A673 (cell line): ENCODE results near the gene KCTD16. TPM values are rescaled to one million over a fixed set of nuclear protein-coding genes. Genes with fewer than 3 reads are reported as not detected.

Experiments used
- BruUV-seq: library from RNA; stranded (reverse); fragments of 400-500 nt; replicated peaks from 2 replicates; lab custom pipeline; 2021; lab: Mats Ljungman, UMichigan
- CTCF ChIA-PET: fragments of 300-600 bp; sonication (Branson Sonifier 250); formaldehyde crosslinking; loops from one replicate; lab custom pipeline; 2022; ENCODE audit warnings: antibody characterized with exemption; lab: Charles Lee
- POLR2A ChIA-PET: fragments of 300-600 bp; sonication (Branson Sonifier 250); formaldehyde crosslinking; loops from one replicate; lab custom pipeline; 2022; ENCODE audit warnings: antibody characterized with exemption; ENCODE audit not compliant: low non-redundant PET; lab: Charles Lee
- DNase-seq: peaks from one replicate; pipeline ENCODE4 v3.0.0-alpha.2; 2015; ENCODE audit warnings: low spot score
- H3K27ac ChIP-seq: fragments of 200-600 bp; sonication (generic); 2 replicates; pipeline ENCODE4 v1.5.1; 2016; ENCODE audit warnings: mixed run types, low read depth, mild to moderate bottlenecking, mixed read lengths, antibody characterized with exemption, low read length; ENCODE audit not compliant: poor library complexity, severe bottlenecking
- H3K27me3 ChIP-seq: fragments of 200-600 bp; sonication (generic); replicated peaks from 2 replicates; pipeline ENCODE4 v1.6.1; 2017; ENCODE audit warnings: mixed run types, low read depth, mild to moderate bottlenecking, mixed read lengths, antibody characterized with exemption, low read length; ENCODE audit not compliant: insufficient read depth, poor library complexity
- H3K36me3 ChIP-seq: fragments of 200-600 bp; sonication (generic); 2 replicates; pipeline ENCODE4 v1.6.1; 2016; ENCODE audit warnings: mixed run types, mild to moderate bottlenecking, mixed read lengths, antibody characterized with exemption, low read length; ENCODE audit not compliant: insufficient read depth, poor library complexity, severe bottlenecking
- H3K4me1 ChIP-seq: fragments of 200-600 bp; sonication (generic); 2 replicates; pipeline ENCODE4 v1.6.1; 2017; ENCODE audit warnings: mixed run types, mild to moderate bottlenecking, mixed read lengths, antibody characterized with exemption, low read length; ENCODE audit not compliant: insufficient read depth, poor library complexity, severe bottlenecking
- H3K4me3 ChIP-seq: fragments of 200-600 bp; sonication (generic); 2 replicates; pipeline ENCODE4 v1.5.1; 2016; ENCODE audit warnings: low read depth, mixed run types, mild to moderate bottlenecking, mixed read lengths, low read length; ENCODE audit not compliant: poor library complexity, severe bottlenecking
- H3K9me3 ChIP-seq: fragments of 200-600 bp; sonication (generic); 2 replicates; pipeline ENCODE4 v1.6.1; 2016; ENCODE audit warnings: mixed run types, low read depth, mild to moderate bottlenecking, mixed read lengths, antibody characterized with exemption, low read length; ENCODE audit not compliant: poor library complexity, severe bottlenecking
- EZH2 ChIP-seq: fragments of 200-600 bp; sonication (generic); IDR thresholded peaks from 2 replicates; pipeline ENCODE4 v1.6.1; 2017; ENCODE audit warnings: borderline replicate concordance, low read depth, mild to moderate bottlenecking, mixed read lengths, antibody characterized with exemption, low read length; ENCODE audit not compliant: poor library complexity, severe bottlenecking
- intact Hi-C: fragments of 100-400 bp; cut with micrococcal nuclease; formaldehyde crosslinking; loops from one replicate; pipeline ENCODE4 v1.10.0; 2022; ENCODE audit not compliant: unreplicated experiment
- total RNA-seq: library from RNA; stranded (reverse); gene quantifications from 2 replicates; pipeline ENCODE4 v1.2.3, GENCODE V29; 2021
- TF ChIP-seq, protein P1 (sequence below): fragments of 300-800, 200-600 bp; sonication (generic); conservative IDR thresholded peaks from 2 replicates; pipeline ENCODE4 v1.5.1; 2017; ENCODE audit warnings: low read depth, mild to moderate bottlenecking, antibody characterized with exemption, low read length, moderate library complexity, mixed read lengths

KCTD16 gene
- total RNA-seq, 1 experiment from 2014 or later: 1.1 TPM

DNA sequence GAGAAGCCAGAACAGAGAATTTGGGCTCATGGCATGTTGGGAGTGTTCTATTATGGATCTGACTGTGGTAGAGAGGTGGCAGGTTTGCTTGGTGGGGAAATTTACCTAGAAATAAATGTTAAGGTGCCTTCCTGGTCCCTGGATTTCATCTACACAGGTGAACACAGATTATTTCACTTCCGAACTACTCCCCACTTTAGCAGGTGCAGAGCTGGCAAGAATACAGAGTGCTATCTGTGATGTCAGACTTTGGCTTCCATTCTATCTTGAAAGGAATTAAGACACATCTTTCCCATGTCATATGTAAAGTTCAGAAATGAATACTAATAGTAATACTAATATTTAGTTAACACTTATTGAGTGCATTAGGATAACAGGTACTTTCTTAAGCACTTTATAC is 234.0 kb downstream of the KCTD16 start:
- intact Hi-C loops: no loop called here
- no peak overlapping the region for H3K4me3 ChIP-seq
- H3K9me3 ChIP-seq: no peaks in the 10 kb centered on the region
- H3K27ac ChIP-seq: no peak overlapping the region
- H3K4me1 ChIP-seq: no peaks in the 10 kb centered on the region
- POLR2A ChIA-PET: no interaction called here
- no TSS peak for BruUV-seq
- no peaks in the 10 kb centered on the region for H3K27me3 ChIP-seq
- H3K36me3 ChIP-seq: no peaks in the 10 kb centered on the region
- CTCF ChIA-PET: no interaction called here
- no peak for DNase-seq
- TF ChIP-seq EZH2: no peak
- TF ChIP-seq, protein P1, sequence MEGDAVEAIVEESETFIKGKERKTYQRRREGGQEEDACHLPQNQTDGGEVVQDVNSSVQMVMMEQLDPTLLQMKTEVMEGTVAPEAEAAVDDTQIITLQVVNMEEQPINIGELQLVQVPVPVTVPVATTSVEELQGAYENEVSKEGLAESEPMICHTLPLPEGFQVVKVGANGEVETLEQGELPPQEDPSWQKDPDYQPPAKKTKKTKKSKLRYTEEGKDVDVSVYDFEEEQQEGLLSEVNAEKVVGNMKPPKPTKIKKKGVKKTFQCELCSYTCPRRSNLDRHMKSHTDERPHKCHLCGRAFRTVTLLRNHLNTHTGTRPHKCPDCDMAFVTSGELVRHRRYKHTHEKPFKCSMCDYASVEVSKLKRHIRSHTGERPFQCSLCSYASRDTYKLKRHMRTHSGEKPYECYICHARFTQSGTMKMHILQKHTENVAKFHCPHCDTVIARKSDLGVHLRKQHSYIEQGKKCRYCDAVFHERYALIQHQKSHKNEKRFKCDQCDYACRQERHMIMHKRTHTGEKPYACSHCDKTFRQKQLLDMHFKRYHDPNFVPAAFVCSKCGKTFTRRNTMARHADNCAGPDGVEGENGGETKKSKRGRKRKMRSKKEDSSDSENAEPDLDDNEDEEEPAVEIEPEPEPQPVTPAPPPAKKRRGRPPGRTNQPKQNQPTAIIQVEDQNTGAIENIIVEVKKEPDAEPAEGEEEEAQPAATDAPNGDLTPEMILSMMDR: no peak

DNA sequence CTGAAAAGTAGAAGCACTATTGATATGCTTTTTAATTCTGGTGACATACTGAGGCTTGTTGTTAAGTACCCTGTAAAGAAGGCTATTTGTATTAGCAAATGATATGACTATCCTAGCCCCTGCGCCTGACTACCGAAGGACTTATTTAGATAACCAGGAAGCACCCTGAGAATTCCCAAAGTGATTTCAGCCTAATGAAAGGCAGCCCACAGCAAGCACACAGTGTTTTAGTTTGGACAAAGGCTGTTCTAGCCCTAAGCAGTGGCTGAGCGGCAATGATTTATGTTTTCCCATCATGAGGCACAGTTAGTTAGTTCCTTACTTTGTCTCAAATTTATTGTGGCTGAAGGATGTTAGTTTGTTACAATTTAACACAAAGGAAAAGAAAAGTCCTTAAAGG is 235.3 kb downstream of the KCTD16 start:
- no peak overlapping the region for H3K27ac ChIP-seq
- ChIA-PET CTCF (no interaction called here), POLR2A (no interaction called here)
- TF ChIP-seq EZH2: no peak
- TF ChIP-seq, protein P1: no peak
- no TSS peak for BruUV-seq
- no peak overlapping the region for H3K4me3 ChIP-seq
- no peaks in the 10 kb centered on the region for H3K36me3 ChIP-seq
- H3K4me1 ChIP-seq: no peaks in the 10 kb centered on the region
- DNase-seq: no peak
- H3K9me3 ChIP-seq: no peaks in the 10 kb centered on the region
- no peaks in the 10 kb centered on the region for H3K27me3 ChIP-seq
- intact Hi-C loops: no loop called here

DNA sequence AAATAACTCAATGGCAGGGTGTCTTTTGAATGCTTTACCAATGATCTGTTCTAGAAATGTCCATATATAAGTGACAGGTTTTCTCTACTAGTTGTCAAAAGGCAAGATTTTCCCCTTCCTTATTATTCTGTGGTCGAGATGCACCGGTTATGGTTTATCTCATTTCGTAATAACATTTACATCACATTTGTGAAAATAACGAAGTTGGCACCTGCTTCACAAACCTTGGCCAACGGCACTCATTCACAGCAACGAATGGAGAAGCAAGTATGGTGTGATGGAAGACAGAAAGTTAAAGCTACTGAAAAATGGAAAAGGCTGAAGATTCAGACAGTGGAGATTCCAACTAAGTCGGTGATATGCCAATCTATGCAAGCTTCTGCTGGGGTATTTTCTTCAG is 235.8 kb downstream of the KCTD16 start:
- no peak for DNase-seq
- ChIA-PET POLR2A (no interaction called here), CTCF (no interaction called here)
- Histone ChIP-seq H3K36me3 (no peaks in the 10 kb centered on the region), H3K4me1 (no peaks in the 10 kb centered on the region), H3K4me3 (no peak overlapping the region), H3K27me3 (no peaks in the 10 kb centered on the region), H3K9me3 (no peaks in the 10 kb centered on the region), H3K27ac (no peak overlapping the region)
- TF ChIP-seq, protein P1: no peak
- no peak for TF ChIP-seq EZH2
- intact Hi-C loops: no loop called here
- no TSS peak for BruUV-seq
